GM10266 (cell line): ENCODE results near the gene CACNG4.

ENCODE experiments used
- DNase-seq: peaks from one replicate; pipeline ENCODE4 v3.0.0; 2012; ENCODE audit errors: extremely low spot score
- TF ChIP-seq, protein P1 (sequence below): IDR thresholded peaks from 2 replicates; pipeline ENCODE4 v1.5.1; 2012; ENCODE audit warnings: mild to moderate bottlenecking, low read depth; ENCODE audit not compliant: control insufficient read depth, insufficient read depth; ENCODE audit errors: missing control alignments

The CACNG4 gene

DNA sequence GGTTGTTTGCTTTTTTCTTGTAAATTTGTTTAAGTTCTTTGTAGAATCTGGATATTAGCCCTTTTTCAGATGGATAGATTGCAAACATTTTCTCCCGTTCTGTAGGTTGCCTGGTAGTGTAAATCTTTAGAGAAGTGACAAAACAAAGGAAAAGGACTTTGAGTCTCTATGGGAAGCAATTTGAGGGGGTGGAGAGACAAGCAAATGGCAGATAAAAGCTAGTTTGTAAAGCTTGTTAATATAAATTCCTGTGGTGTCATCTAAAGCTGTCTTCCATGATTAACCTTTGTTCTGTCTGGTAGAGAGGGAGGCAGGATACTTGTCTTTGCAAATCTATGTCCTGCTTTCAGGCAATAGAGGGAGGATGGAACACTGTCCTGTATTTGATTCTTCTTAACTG, 40.6 kb upstream of the CACNG4 start:
- DNase-seq = no peak
- TF ChIP-seq, protein P1, sequence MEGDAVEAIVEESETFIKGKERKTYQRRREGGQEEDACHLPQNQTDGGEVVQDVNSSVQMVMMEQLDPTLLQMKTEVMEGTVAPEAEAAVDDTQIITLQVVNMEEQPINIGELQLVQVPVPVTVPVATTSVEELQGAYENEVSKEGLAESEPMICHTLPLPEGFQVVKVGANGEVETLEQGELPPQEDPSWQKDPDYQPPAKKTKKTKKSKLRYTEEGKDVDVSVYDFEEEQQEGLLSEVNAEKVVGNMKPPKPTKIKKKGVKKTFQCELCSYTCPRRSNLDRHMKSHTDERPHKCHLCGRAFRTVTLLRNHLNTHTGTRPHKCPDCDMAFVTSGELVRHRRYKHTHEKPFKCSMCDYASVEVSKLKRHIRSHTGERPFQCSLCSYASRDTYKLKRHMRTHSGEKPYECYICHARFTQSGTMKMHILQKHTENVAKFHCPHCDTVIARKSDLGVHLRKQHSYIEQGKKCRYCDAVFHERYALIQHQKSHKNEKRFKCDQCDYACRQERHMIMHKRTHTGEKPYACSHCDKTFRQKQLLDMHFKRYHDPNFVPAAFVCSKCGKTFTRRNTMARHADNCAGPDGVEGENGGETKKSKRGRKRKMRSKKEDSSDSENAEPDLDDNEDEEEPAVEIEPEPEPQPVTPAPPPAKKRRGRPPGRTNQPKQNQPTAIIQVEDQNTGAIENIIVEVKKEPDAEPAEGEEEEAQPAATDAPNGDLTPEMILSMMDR = no peak

DNA sequence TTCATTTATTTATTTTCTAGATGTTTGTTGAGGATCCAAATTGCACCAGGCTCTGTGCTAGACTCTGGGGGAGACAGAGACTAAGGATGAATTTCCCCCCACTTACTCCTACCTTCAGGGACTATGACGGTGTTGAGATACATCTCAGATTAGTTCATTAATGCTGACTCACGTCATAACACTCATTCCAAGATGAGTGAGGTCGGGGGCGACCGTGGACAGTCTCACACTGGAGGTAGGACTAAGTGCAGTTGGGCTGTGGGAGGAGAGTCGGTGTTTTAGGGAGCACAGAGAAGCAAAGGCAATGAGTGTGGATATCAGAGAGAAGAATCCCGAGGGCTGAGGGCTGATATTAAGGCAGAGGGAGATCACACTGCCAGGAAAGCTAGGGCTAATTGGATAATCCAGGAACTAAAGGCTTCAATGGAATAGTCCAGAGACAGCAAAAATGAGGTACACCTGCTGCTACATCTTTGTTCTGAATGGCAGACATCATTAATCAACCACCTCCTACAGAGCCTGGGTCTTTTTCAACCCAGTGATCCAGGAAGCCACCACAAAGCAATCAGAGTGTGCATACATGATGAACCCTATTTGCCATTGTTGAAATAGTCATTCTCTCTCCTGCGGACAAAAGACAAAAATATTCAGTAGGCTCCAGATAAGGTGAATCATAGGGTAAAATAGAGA, 38.6 kb upstream of the CACNG4 start:
- TF ChIP-seq, protein P1 = no peak
- DNase-seq = no peak

DNA sequence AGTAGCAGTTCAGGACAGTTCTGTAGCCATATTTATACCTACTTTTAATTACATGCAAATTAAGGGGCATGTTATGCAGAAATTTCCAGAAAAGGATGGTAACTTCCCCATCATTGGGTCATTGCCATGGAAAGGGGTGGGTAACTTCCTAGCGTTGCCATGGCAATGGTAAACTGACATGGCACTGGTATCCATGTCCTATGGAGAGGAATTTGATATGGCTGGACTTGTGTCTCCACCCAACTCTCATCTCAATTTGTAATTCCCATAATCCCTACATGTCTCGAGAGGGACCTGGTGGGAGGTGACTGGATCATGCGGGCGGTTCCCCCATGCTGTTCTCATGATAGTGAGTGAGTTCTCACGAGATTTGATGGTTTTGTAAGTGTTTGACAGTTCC, 35.6 kb upstream of the CACNG4 start:
- DNase-seq = no peak
- TF ChIP-seq, protein P1 = no peak

DNA sequence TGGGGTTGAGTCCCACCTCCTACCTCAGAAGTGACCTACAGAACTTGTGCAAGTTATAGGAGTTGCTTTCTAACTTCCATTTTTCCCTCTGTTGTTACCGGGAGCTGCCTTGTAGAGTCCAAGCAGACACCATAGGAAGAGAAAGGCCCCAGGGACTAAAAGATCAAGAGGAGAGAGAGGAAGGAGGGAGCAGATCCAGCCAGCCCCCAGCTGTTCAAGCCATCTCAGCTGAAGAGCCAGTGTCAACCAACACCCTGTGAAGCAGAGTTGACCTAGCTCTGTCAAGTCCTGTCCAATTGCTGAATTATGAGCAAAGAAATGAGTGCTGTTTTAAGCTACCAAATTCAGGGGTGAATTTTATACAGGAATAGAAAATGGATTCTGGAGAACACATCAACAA, 34.9 kb upstream of the CACNG4 start:
- no peak for DNase-seq
- TF ChIP-seq, protein P1 = no peak

DNA sequence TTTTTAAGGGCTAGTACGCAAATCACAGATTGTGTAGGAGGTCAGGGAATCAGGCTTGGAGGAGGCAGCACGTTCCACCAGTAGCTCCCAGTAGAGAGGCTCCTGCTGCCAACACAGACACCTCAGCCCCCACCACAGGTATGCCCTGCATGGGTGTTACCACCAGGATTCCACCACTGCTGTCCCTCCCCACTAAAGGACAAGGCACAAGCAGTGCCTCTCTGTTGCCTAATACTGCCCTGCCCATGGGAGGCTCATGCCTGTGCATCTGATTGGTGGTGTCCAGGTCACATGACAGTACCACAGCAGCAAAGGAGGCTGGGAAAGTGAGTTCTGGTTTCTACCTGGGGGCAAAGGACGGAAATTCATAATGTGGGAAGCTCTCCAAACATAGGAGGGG, 33.6 kb upstream of the CACNG4 start:
- DNase-seq = no peak
- TF ChIP-seq, protein P1 = no peak

DNA sequence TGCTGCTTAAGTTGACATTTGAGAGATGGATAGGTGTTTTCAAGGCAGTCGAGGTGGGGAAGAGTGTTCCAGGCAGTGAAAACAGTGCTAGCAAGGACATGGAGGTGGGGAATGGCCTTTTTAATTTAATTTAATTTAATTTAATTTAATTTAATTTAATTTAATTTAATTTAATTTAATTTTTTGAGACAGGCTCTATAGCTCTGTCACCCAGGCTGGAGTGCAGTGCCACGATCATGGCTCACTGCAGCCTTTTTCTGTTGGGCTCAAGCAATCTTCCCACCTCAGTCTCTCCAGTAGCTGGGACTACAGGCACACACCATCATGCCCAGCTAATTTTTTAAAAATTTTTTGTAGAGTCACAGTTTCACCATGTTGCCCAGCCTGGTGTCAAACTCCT, 32.2 kb upstream of the CACNG4 start:
- TF ChIP-seq, protein P1 = no peak
- no peak for DNase-seq

DNA sequence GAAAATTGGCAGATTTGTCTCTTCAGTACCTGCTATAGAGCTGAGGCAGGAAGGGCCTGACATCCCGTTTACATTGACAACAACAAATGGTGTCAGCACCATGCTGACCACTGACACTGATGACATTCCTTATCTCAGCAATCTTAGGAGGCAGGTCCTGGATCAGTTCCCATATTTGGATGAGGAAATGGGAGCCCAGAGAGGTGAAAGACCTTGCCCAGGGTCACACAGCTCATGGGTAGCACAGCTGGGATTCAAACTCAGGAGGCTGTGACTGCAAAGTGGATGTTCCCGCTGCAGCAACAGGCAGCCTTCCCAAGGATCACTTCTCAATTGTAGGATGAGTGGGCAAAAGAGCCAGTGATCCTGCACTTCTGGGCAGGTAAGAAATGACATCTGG, 30.5 kb upstream of the CACNG4 start:
- DNase-seq = no peak
- TF ChIP-seq, protein P1 = no peak
